Activated CD8-positive, alpha-beta memory T cell treated with anti-CD3 and anti-CD28 coated beads, Interleukin-2, amount 50 U/mL, for 1 hour (primary cell): ENCODE measurements around the gene SLC13A4.
"Not testable (repeated sequence)": the region's sequence is repeated elsewhere in the genome, so short reads cannot be mapped to it uniquely, and the experiment has no call there.

ENCODE experiments used
- DNase-seq: peaks from one replicate; pipeline ENCODE4 v3.0.0-alpha.2; 2020; ENCODE audit errors: extremely low read depth

SLC13A4 gene

DNA sequence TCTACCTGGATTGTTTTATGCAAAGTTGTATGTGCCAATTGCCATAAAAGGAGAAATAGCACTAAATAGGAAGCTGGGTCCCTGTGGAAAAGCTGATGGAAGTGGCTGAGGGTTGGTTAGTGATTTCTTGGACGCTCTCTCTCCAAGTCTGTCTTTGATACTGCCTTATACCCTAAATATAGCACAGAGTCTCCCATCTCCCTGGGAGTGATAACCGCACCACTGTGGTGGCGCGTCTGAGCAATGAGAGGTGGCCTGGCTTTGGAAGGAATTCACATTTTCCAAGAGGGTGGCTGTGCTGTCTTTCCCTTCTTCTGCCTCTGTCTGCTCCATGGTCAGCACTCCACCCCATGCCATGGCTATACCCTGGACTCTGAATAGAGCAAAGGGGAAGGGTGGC is 34.4 kb downstream of the SLC13A4 start:
- DNase-seq = no peak

DNA sequence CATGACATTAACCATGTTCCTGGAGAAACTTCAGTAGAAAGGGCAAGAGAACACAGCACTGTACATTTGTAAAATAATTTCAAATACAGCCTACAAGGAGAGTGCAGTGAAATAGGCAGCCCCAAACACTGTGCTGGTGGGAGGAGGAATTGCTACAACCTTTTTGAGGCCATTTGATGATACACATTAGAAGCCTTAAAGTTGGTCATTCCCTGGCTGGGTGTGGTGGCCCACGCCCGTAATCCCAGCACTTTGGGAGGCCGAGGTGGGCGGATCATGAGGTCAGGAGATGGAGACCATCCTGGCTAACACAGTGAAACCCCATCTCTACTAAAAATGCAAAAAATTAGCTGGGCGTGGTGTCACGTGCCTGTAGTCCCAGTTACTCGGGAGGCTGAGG is 35.4 kb downstream of the SLC13A4 start:
- DNase-seq = not testable (repeated sequence)

DNA sequence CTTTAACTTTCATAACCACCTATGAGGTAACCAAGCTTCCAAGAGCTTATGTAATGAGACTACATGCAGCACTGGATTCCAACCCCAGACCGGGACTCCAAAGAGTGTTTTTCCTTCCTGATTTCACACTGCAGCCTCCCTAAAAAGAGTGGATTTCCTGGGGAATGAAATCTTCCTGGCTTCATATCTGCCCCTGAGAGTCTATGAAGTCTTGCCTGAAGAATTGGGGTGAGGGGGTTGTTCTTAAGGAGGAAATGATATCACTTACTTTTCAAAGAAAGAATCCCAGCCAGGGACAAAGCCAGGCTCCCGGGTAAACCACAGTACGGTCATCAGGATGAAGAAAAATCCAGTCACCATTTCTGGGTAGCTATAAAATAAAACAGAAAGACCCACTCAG is 35.9 kb downstream of the SLC13A4 start:
- DNase-seq = no peak

DNA sequence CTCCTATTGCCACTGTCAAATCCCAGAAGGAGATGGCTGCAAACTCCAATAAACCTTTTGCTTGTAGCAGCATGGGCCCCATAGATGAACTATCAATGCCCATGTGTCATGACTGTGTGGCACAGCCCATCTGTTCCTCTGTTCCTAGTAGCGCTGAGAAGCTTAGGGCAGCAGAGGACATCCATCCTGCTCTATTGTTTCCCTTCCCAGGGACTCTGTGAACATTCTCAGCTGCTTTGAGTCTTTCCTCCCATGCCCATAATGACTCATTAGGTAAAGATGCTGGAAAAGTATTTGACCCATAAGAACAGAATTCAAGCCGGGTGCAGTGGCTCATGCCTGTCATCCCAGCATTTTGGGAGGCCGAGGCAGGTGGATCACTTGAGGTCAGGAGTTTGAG is 37.4 kb downstream of the SLC13A4 start:
- DNase-seq = no peak

DNA sequence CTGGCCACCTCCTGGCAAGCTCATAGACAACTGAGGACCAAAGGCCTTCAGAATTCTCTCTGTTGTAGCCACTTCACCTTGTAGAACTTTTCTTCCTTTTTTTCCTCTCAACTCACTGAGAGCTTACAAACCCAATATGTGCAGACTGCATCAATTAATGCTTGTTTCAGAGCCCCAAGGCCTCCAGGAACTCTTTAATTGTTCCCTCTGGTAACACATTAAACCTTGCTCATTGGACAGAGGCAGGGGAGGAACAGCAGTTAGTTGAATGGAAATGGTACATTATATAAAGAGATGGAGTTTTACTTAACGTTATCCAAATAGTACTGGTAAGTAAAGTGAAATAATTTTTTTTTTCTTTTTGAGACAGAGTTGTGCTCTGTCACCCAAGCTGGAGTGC is 40.5 kb downstream of the SLC13A4 start:
- DNase-seq = no peak

DNA sequence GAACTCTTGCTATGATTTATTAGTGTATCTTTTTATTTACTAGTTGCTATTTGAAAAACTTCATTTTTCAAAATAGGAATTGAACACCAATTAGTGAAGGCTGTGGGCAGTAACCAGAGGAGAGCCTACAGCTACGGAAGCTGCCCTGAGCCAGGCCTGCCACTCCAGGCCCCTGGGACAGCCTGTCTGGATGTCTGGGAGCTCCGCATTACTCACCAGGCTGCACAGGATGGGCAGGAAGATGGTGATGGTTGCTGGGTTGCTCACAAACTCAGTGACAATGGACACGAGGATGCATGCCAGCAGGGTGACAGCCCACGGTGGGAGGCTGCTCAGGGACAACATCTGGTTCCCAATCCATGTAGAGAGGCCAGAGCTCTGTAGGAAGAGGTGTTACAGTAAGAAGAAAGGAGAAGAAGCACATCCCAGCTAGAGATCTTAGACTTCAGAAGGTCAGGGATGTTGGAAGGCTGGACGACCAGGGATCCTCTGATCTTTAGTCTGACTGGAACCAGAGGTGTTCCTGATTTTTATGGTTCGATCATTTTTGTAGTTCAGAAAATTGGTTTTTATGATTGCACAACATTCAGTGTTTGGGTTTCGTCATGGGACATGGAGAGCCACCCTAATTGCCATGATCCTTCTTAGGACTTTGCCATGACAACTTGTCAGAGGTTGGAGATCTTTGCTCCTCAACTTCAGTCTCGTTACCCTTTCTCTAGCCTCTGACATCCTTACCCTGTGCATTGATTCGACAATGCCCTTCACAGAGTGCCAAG is 42.5 kb downstream of the SLC13A4 start:
- DNase-seq = no peak

DNA sequence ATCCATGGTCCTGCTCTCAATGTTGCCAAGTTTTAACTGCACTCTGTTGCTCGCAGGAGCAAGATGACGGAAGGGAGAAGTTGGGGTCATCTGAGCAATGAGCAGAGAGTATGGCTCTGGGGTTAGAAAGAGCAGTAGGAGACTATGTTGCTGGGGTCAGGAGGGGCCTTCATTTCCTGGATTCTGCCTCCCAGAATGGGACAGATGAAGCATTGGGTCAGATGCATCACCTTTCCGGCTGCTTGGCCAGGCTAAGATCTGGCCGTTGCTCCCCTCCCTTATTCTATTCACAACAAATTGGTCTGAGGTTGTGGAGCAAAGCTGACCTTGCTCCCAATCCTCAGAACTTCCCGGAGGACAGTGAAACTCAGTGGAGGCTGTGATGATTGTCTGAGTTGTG is 43.3 kb downstream of the SLC13A4 start:
- DNase-seq = no peak

DNA sequence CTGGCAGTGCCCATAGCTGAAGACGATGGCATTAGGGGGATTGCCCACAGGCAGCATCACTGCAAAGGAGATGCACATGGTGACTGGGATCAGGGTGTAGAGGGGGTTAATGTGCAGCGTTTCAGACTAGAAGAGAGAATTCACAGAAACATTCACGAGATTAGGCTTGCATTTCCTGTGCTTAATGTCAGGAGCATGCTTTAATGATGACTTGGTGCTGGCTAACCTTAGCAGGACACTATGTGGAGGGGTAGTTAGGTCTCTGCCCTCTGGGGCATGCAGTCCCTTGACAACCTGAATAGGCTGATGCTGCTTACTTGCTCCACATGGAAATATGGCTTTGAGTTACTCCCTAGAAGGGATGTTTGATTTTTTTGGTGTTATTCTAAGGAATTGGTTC is 43.9 kb downstream of the SLC13A4 start:
- DNase-seq = no peak

DNA sequence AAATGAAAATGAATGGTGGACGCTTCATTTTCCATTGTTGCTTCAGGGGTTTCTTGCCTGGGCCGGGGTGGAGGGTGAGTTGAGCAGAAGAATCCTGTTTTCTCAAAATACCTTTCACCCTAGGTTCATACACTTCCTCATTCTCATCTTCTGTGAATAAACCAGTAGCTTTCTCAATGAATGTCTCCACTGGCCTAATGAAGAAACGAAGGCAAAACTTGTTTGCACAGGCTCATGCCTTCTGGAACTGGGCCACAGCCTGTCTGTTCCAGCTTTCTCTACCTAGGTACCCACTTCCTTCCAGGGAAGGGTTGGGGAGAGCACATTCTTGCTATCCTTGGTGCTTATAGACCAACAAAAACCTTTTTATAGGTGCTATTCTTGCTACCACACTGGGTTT is 44.4 kb downstream of the SLC13A4 start:
- no peak for DNase-seq

DNA sequence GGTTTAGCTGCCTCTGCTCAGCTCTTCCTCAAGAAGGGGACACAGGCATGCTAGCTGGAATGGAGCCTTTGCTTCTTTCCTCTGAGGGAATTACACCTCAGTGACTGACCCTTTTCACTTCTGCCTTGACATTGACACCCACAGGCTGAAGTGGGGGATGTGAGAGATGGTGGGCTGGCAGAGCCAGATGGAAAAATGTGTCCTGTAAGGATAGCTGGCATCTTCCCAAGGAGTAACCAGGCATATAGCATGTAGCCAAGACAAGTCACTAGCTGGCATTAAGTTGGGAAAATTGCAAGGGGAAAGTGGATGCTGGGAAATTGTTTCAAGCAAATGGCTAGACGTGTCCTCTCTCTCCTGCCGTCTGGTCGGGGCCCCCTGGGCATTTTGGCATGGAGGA is 45.8 kb downstream of the SLC13A4 start:
- DNase-seq = no peak

DNA sequence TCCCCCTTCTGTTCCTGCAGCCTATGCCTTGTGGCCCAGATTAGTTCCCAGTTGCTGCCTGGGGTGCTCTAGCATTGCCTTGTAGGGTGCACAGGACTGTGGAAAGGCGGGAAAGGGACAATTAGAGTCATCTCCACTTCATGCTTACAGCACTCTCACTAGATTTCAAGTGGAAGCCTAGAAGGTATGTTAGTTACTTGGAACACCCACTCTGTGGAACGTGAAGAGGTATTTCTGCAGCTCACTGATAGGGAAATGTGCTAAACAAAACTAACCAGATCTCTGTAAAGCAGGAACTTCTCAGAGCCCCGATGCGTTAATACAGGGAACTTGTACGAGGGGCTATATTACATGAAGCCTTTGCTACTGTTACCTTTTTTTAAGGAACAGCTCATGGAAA is 46.2 kb downstream of the SLC13A4 start:
- no peak for DNase-seq

DNA sequence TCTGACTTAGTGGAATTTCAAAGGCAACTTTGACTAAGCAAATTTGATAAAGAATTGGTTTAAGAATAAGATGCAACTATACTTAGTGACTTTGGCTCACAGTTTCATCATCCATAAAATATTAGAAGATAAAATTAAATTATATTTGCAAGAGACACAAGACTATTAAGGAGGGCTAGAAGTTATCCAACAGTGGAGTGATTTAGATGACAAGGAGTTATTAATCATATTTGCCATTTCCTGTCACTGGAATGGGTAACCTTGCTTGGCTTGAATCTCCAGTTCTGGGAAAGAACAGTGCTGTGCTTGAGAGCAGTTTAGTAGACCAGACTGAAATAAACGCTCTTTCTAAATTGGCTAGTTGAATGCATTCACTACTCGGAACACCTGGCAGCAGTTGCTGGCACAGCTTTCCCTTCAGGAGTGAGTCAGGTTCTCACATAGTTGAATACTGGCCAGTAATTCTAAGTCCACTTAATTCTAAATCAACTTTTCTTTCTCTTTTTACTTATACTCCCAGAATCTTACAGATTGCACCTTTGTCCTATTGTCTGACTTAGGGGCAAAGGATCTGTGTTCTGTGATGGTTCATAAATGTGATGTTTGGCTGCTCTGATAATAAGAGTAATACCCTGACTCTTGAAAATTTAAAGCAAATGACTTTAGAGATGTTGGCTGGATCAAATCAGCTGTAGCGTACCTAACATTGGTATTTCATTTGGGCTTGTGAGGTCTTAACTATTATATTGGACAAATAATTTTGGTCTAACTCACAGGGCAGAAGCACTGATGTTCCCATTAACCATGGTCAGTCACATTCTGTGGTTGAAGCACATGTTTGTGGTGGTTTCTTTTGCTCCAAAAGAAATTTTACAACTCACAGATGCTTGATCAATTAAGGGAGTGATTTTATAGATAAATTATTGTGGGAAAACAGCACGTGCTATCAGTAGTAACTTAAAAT is 49.1 kb downstream of the SLC13A4 start:
- DNase-seq = no peak

DNA sequence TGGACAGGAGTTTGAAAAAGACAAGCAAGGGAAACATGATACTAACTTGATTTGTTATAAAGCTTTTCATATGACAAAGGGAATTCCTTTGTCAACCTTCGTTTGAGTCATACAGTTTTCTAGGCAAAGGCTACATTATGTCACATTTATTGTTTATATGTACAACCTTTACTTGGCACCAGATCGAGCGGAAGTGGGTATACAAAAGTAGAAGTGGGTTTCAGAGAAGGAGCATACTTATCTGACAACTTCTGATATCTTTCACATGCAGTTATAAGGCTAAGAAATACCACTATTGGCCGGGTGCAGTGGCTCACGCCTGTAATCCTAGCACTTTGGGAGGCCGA is 54.7 kb downstream of the SLC13A4 start:
- no peak for DNase-seq

DNA sequence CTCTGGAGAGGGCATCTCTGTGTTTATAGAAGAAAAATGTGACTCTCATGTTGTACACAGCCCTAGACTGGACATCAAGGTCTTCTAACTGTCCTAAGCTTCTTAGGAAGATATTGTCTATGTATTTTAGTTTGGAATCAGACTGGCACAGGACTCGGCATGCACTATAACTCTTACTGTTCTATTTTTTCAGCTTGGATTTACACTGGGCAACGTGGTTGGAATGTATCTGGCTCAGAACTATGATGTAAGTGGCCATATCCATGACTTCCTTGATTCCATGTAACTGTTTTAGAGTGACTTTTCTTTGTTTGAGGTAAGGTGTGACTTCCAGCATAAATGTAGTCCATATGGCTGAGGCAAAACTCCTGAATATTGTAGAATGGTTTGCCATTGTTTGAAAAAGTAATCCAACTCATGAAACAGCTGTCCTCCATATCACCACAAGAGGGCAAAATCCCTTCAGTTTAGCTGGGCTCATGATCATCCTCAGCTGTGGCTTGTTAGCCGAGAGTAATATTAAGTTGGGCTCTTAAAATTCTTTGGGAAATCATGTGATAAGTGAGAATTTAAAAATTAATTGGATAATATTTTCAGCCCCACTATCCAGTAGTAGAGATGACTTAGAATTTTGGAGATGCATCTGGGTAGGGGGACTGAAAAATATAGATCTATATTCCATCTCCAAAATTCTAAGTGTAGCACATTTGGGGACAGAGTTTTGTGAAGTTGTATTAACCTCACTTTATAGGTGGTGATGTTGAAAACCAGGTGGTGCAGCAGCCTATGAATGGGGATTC is 55.2 kb downstream of the SLC13A4 start:
- no peak for DNase-seq

DNA sequence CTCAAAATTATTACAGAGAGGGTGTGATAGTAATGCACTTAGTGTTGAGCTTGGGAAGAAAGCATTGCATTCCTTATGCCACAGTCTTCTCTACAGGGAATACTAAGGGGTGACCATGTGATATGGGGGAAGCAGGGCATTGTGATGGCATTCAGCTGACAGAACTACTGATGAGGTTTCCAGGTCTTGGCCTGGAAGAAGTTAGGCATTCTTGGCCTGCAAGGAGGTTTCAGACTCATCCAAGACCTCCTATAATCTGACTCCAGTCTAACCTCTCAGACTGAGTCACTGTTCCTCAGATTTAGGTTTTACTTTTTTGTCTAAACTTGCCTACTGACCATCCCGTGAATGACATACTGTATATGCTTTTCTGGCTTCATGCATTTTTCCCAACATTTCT is 57.8 kb downstream of the SLC13A4 start:
- DNase-seq = no peak

DNA sequence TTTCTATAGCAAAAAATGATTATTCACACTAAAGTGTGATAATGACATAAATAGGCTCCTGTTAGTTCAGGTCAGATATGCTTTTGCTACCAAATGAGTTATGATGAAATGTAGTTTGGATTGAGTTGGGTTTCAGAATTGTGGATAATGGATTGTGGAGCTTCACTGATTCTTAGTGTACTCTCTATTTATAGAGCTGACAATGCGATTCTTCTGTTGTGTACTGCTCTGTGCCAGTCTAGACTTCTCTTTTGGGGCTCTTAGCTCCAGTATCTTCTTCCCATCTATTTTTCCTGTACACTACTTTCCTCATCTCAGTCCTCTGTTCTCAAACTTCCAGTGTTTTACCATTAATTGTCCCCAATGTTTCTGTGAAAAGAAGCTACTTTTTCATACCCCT is 58.2 kb downstream of the SLC13A4 start:
- no peak for DNase-seq

DNA sequence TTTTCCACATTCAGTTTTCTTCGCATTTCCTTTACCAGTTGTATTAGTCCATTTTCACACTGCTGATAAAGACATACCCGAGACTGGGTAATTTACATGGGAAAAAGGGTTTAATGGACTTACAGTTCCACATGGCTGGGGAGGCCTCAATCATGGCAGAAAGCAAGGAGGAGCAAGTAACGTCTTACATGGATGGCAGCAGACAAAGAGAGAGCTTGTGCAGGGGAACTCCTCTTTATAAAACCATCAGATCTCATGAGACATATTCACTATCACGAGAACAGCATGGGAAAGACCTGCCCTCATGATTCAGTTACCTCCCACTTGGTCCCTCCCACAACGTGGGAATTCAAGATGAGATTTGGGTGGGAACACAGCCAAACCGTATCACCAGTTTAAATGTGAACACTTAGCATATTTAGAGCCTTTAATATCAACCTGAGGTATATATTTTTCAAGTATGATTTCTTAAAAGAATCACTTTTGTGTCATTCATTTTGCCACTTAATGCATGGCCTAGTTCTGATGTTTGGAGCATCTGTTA is 59.1 kb downstream of the SLC13A4 start:
- DNase-seq = not testable (repeated sequence)

DNA sequence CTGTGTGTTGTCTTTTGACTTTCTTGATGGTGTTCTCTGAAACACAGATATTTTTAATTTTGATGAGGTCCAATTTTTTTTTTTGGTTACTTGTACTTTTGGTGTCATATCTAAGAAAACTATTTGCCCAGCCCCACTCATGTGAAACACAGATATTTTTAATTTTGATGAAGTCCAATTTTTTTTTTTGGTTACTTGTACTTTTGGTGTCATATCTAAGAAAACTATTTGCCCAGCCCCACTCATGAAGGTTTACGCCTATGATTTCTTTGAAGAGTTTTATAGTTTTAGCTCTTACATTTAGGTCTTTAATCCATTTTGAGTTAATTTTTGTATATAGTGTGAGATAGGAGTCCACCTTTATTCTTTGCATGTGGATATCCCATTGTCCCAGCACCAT is 60.4 kb downstream of the SLC13A4 start:
- not testable (repeated sequence) for DNase-seq

DNA sequence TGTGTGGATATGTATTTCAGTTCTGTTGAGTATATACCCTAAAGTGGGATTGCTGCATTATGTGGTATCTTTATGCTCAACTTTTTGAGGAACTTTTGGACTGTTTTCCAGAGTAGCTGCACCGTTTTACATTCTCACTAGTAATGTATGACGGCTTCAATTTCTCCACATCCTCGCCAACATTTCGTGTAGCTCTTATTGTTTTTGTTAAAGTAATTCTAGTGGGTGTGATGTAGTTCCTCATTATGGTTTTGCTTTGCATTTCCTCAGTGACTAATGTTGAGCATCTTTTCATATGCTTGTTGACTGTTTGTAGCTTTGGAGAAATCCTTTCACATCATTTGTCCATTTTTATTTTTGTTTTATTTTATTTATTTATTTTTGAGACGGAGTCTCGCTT is 61.1 kb downstream of the SLC13A4 start:
- DNase-seq = no peak

DNA sequence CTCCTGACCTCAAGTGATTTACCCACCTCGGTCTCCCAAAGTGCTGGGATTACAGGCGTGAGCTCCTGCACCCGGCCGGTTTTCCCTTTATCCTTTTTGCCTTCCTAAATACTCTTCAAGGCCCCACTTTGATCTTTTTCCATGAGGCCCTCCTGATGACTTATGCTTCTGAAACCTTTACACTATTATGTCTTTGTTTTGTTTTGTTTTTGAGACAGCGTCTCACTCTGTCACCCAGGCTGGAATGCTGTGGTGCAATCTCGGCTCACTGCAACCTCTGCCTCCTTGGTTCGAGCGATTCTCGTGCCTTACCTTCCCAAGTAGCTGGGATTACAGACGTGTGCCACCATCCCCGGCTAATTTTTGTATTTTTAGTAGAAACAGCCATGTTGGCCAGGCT is 61.8 kb downstream of the SLC13A4 start:
- no peak for DNase-seq

DNA sequence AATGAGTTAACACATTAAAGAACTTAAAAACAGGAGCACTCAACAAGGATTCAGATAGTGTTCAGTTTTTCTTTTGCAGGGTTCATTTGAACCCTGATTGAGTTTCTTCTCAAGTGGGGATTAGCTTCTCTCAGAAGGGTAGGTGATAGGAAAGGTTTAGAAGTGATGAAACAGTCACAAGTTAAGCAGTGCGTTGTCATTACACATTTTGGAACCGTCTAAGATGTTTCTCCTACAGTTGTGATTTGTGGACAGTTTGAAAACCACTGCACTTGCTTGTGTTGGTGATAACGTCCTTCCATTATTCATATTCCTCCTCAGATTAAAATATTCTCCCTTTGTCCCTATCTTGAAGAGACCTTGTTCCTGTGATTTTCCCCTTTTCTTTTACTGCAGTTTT is 62.9 kb downstream of the SLC13A4 start:
- DNase-seq = no peak

DNA sequence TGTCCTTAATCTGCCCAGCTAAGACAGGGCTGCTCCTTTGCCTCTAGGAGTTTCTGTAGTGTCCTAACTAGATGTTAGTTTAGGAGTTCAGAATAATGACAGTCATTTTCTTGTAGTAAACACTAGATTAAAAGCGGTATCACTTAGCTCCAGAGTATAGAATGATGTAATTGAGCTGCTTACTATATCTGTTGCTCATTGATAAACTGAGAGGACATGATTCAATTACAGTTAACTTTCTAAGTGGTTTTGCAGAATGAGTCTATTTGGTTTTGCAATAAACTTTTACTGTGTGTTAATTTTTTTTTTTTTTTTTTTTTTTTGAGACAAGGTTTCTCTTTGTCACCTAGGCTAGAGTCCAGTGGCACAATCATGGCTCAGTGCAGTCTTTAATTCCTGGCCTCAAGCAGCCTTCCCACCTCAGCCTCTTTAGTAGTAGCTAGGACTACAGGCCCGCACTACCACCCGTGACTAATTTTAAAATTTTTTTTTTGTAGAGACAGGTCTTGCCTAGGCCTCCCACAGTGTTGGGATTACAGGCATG is 63.9 kb downstream of the SLC13A4 start:
- no peak for DNase-seq
